Ovary (tissue), 3 donors: ENCODE data around the gene PAM.

ENCODE experiments used
- EP300 ChIP-seq: sonication (generic); formaldehyde crosslinking; IDR thresholded peaks from one replicate; pipeline ENCODE4 v1.6.1; 2017; ENCODE audit warnings: antibody characterized with exemption
- POLR2A ChIP-seq: fragments of 450-650 bp; IDR thresholded peaks from one replicate; pipeline ENCODE4 v1.6.1; 2017; ENCODE audit warnings: antibody characterized with exemption, mild to moderate bottlenecking, moderate library complexity
- TF ChIP-seq, protein P1 (sequence below), 3 donors: fragments of 450-650 bp in 2 of 3; fragments of 200-600 bp in 1 of 3; IDR thresholded peaks; one replicate each; pipeline versions ENCODE4 v1.5.1 to v1.8.0; 2016 to 2022; ENCODE audit warnings: antibody characterized with exemption in 3 of 3, mild to moderate bottlenecking in 1 of 3
- donor health status: DM: no; HTN: no; CAD: no.

- TF ChIP-seq, protein P1, sequence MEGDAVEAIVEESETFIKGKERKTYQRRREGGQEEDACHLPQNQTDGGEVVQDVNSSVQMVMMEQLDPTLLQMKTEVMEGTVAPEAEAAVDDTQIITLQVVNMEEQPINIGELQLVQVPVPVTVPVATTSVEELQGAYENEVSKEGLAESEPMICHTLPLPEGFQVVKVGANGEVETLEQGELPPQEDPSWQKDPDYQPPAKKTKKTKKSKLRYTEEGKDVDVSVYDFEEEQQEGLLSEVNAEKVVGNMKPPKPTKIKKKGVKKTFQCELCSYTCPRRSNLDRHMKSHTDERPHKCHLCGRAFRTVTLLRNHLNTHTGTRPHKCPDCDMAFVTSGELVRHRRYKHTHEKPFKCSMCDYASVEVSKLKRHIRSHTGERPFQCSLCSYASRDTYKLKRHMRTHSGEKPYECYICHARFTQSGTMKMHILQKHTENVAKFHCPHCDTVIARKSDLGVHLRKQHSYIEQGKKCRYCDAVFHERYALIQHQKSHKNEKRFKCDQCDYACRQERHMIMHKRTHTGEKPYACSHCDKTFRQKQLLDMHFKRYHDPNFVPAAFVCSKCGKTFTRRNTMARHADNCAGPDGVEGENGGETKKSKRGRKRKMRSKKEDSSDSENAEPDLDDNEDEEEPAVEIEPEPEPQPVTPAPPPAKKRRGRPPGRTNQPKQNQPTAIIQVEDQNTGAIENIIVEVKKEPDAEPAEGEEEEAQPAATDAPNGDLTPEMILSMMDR (IDR thresholded peaks at IDR 0.05) = no peak
- TF ChIP-seq POLR2A = no peak
- no peak for TF ChIP-seq EP300
Measured at GRCh38 chr5:102886586-102886985, 131.5 kb downstream of the PAM start.
